Lower leg skin (tissue), 4 donors: ENCODE results near the gene RAMP3. TPM values are rescaled to one million over a fixed set of nuclear protein-coding genes. Genes with fewer than 3 reads are reported as not detected.

Source experiments
- DNase-seq, 2 donors: peaks; one replicate each; pipeline ENCODE4 v3.0.0-alpha.2; 2019; ENCODE audit warnings: low spot score in 2 of 2
- H3K4me3 ChIP-seq: fragments of 200-600 bp; sonication (generic); 2 replicates; pipeline ENCODE4 v1.5.1; 2017; ENCODE audit warnings: mild to moderate bottlenecking, low read depth; ENCODE audit not compliant: poor library complexity, severe bottlenecking
- CTCF ChIP-seq, 3 donors: fragments of 450-650 bp; IDR thresholded peaks; one replicate each; pipeline ENCODE4 v1.5.1; 2016; ENCODE audit warnings: antibody characterized with exemption in 3 of 3, mild to moderate bottlenecking in 3 of 3, moderate library complexity in 2 of 3
- POLR2A ChIP-seq, 2 donors: fragments of 450-650 bp; IDR thresholded peaks; one replicate each; pipeline ENCODE4 v1.6.1; 2016 to 2017; ENCODE audit warnings: antibody characterized with exemption in 2 of 2, mild to moderate bottlenecking in 1 of 2, moderate library complexity in 1 of 2
- WGBS, 2 donors: methylation state at CpG; one replicate each; pipeline ENCODE4 v1.1.5; 2018; 5-methylcytosine and 5-hydroxymethylcytosine counted together
- intact Hi-C: fragments of 100-400 bp; cut with DNase I; formaldehyde crosslinking; loops from one replicate; pipeline ENCODE4 v1.15.0; 2023; ENCODE audit warnings: low total_unique reads
- total RNA-seq, 4 donors: library from RNA; depleted of rRNA; stranded (reverse); fragments of >200 nt; gene quantifications; one replicate each; pipeline ENCODE4 v1.1.0, GENCODE V29; 2016

Gene RAMP3
- total RNA-seq, 4 donors from 2014 or later, result 23.8 to 71.6 (median 35.1) TPM

- H3K4me3 ChIP-seq, result no peak overlapping the region
- WGBS, 2 donors, result 84 to 86% methylated on average over 9 of the region's 9 CpGs
- intact Hi-C loops, result no loop called here
- peak in 1 of 2 donors; percentile 52 for DNase-seq
- TF ChIP-seq POLR2A (IDR thresholded peaks at IDR 0.05), result no peak
- TF ChIP-seq CTCF (IDR thresholded peaks at IDR 0.05), result no peak
Measured at GRCh38 chr7:45187089-45187945, 29.7 kb downstream of the RAMP3 start.

- TF ChIP-seq POLR2A (IDR thresholded peaks at IDR 0.05) (no peak), CTCF (IDR thresholded peaks at IDR 0.05) (no peak)
- H3K4me3 ChIP-seq, result no peak overlapping the region
- 87 to 89% methylated on average over 8 of the region's 8 CpGs for WGBS, 2 donors
- peak in 1 of 2 donors; percentile 78 for DNase-seq
- intact Hi-C loops, result no loop called here
Measured at GRCh38 chr7:45187946-45188411, 30.4 kb downstream of the RAMP3 start.

DNA sequence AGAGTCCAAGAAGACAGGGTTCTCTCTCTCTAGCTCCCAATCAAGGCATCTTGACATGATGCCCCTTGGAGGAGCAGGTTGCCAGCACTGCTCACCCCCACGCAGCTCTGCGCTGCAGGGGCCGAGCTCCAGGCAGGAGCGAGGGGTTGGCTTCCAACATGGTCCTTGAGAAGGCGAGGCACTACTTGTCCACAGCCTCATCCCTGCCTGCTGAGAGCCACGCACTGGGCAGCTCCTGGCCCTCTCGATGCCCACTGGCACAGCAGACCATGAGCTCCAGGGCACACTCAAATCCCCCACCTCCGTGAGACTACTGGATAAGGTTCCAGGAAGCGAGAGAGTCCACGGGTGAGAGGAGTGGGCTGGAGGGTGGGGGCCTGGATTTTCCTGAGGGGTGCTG, 31.1 kb downstream of the RAMP3 start:
- H3K4me3 ChIP-seq, result no peak overlapping the region
- DNase-seq, result peak in 1 of 2 donors; percentile 50
- 96% methylated on average over 10 of the region's 10 CpGs for WGBS, 2 donors
- TF ChIP-seq POLR2A (IDR thresholded peaks at IDR 0.05) (no peak), CTCF (IDR thresholded peaks at IDR 0.05) (no peak)
- intact Hi-C loops, result no loop called here

DNA sequence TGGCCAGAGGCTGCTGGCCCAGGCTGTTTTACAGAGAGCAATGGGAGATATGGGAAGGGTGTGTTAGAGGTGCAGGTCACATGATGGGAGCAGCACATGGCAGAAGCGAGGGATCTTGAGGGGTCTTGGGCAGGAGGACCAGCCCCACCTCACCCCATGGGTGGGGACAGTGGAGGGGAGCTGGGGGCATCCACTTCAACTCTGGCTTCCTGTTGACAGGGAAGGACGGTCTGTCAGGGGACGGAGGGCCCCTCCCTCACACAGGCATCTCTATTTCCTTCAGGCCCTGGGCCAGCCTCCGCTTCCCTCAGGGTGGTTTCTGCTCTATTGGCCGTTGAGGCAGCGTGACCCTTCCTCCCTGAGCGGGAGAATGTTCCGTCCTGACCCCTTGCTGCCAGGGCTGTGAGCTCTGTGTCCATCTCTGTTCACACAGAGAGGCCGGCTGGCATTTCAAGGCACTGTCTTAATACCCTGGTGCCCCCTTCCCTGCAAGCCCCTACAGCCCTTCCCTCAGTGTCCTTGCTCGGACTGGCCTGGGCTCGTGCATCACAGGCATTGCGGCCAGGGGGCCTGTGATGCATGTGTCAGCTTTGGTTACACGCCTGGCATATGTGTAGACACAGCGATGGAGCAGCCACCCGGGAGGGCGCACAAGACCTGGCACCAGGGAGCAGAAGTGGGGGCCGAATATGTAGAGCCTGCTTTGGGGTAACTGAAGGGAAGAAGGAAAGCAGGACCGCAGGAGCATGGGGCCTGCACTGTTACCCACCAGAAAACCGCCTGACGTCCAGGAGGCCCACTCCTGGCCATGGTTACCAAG, 31.8 kb downstream of the RAMP3 start:
- H3K4me3 ChIP-seq, result no peak overlapping the region
- intact Hi-C loops, result no loop called here
- WGBS, 2 donors, result 89 to 92% methylated on average over 20 of the region's 20 CpGs
- TF ChIP-seq CTCF (IDR thresholded peaks at IDR 0.05) (no peak), POLR2A (IDR thresholded peaks at IDR 0.05) (no peak)
- DNase-seq, result peak in 1 of 2 donors; percentile 78

DNA sequence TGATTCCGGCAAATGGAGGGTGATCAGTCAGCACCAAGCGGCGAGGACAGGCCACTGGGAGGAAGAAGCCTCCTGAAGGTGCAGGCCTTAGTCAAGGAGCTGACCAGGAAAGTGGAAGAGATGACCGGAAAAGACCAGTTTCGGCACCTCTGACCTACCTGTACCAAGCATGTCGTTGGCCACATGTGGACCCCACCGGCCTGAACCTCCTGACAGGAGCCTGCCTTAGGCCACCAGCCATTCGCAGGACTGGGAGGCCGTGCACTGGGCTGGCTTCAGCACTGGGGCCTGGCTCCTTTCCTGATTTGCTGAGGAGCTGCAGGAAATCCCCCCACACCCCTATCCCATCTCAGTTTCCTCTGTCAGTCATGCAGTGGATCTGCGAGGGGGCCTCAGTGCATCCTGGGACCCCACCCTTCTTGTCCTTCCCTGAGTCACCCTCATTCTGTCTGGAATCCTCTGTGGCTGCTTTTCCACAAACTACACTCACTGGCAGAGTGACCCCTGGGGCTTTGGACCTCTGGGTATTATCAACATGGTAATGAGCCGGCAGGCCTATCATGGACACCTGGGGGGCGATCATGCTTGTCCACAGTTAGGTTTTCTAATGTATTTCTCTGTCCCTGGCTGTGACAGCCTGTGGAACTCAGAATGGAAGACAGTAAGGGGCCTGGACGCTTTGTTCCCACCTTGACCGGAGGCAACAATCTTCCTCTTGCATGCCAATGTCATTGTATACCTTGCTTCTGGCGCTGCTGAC, 33.0 kb downstream of the RAMP3 start:
- intact Hi-C loops, result no loop called here
- TF ChIP-seq CTCF (IDR thresholded peaks at IDR 0.05) (no peak), POLR2A (IDR thresholded peaks at IDR 0.05) (no peak)
- peak in 1 of 2 donors; percentile 82 for DNase-seq
- no peak overlapping the region for H3K4me3 ChIP-seq
- 87 to 92% methylated on average over 15 of the region's 15 CpGs for WGBS, 2 donors
